ENCODE data around the gene EML4.
"Not testable (repeated sequence)": the region's sequence is repeated elsewhere in the genome, so short reads cannot be mapped to it uniquely, and the experiment has no call there.

EML4 gene

GRCh38 chr2:42172020-42172419 is 2.9 kb downstream of the EML4 start:
- H3K4me3 ChIP-seq (ENCODE audit: control insufficient read depth, low read depth, low read length) = no peak overlapping the region
- no peak for TF ChIP-seq CTCF (conservative IDR thresholded peaks at IDR 0.05; ENCODE audit: control insufficient read depth, insufficient read depth, low read depth, low read length)
- no peak for DNase-seq (ENCODE audit: low read depth)

GRCh38 chr2:42172566-42172965 is 3.4 kb downstream of the EML4 start:
- DNase-seq (ENCODE audit: low read depth) = no peak
- no peak for TF ChIP-seq CTCF (conservative IDR thresholded peaks at IDR 0.05; ENCODE audit: control insufficient read depth, insufficient read depth, low read depth, low read length)
- no peak overlapping the region for H3K4me3 ChIP-seq (ENCODE audit: control insufficient read depth, low read depth, low read length)

- not testable (repeated sequence) for DNase-seq (ENCODE audit: low read depth); H3K4me3 ChIP-seq (ENCODE audit: control insufficient read depth, low read depth, low read length)
These were observed 4.3 kb downstream of the EML4 start for GRCh38 chr2:42173467-42173866.

- DNase-seq (ENCODE audit: low read depth) = no peak
- no peak for TF ChIP-seq CTCF (conservative IDR thresholded peaks at IDR 0.05; ENCODE audit: control insufficient read depth, insufficient read depth, low read depth, low read length)
- H3K4me3 ChIP-seq (ENCODE audit: control insufficient read depth, low read depth, low read length) = no peak overlapping the region
These were observed 8.0 kb downstream of the EML4 start for GRCh38 chr2:42176992-42177738.

GRCh38 chr2:42178335-42178734 is 9.2 kb downstream of the EML4 start:
- H3K4me3 ChIP-seq (ENCODE audit: control insufficient read depth, low read depth, low read length) = no peak overlapping the region
- DNase-seq (ENCODE audit: low read depth) = no peak
- no peak for TF ChIP-seq CTCF (conservative IDR thresholded peaks at IDR 0.05; ENCODE audit: control insufficient read depth, insufficient read depth, low read depth, low read length)

GRCh38 chr2:42180300-42180699 is 11.1 kb downstream of the EML4 start:
- no peak for DNase-seq (ENCODE audit: low read depth)
- no peak overlapping the region for H3K4me3 ChIP-seq (ENCODE audit: control insufficient read depth, low read depth, low read length)
- TF ChIP-seq CTCF (conservative IDR thresholded peaks at IDR 0.05; ENCODE audit: control insufficient read depth, insufficient read depth, low read depth, low read length) = no peak

- no peak for DNase-seq (ENCODE audit: low read depth)
- TF ChIP-seq CTCF (conservative IDR thresholded peaks at IDR 0.05; ENCODE audit: control insufficient read depth, insufficient read depth, low read depth, low read length) = no peak
- H3K4me3 ChIP-seq (ENCODE audit: control insufficient read depth, low read depth, low read length) = no peak overlapping the region
These were observed 13.6 kb downstream of the EML4 start for GRCh38 chr2:42182654-42183308.

Measured in fibroblast of mammary gland (primary cell).